ENCODE results near the gene BRPF1. TPM values are rescaled to one million over a fixed set of nuclear protein-coding genes. Genes with fewer than 3 reads are reported as not detected.
"Not testable (repeated sequence)": the region's sequence is repeated elsewhere in the genome, so short reads cannot be mapped to it uniquely, and the experiment has no call there.

BRPF1 gene
- polyA plus RNA-seq, 1 donor: 11.7 TPM

DNA sequence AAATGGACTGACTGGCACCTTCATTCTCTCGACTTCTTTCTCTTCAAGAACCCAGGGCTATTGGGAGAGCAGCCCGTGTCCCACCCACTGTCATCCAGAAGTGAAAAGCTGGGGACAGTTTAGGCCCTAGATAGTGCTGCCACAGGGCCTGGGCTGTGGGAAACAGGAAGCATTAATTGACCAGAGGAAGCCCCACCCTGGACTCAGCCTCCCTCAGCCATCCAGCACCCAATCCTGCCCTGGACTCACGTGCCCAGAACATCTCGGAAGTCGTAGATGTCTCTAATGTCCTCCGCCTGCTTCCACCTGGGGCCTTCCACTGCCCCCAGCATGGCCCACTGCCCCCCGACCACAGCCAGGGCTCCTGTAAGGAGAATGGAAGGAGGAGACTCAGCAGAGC, 35.9 kb downstream of the BRPF1 start:
- DNase-seq (ENCODE audit: low read depth): no peak

DNA sequence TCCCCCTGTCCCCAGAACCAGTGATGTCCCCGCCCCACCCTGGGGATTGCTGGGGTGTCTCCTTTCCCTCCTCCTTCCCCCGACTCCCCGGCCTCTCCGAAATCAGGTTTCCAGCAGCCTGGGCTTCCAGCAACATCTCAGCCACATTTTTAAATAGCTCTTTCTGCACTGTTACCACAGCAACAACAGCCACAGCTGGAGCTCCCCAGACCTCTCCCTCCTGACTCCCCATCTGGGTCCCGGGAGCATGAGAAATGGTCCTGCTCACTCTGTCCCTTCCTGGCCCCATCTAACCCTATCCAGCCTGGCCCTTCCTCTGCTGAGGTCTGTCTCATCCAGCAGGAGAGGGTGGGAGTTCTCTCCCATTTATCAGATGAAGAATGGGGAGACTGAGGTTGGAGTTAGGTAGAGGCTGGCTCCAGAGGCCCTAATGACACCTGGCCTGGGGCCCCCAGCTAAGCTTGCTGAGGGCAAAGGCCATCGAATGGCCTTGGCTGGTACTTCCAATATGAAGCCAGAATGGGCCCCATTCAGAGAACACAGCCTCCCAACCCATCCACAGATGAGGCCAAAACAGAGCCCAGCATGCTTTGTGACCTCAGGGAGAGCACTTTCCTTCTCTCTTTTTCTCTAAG, 36.7 kb downstream of the BRPF1 start:
- no peak for DNase-seq (ENCODE audit: low read depth)

DNA sequence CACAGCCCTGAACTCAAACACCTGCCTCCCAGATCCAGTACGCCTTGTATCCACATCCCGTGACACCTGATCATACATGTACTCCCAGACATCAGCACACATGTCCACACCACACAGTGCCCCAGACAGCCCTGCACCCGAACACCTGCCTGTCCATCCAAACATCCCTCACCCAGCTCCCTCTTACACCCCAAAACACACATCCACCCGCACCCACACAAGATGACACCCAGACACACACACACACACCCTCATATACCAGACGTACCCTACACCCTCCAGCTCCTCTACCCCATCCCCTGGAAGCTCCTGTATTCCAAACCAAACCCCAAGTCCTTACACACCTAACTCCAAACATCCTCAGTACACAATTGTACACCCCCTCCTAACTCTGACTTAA, 37.5 kb downstream of the BRPF1 start:
- no peak for DNase-seq (ENCODE audit: low read depth)

DNA sequence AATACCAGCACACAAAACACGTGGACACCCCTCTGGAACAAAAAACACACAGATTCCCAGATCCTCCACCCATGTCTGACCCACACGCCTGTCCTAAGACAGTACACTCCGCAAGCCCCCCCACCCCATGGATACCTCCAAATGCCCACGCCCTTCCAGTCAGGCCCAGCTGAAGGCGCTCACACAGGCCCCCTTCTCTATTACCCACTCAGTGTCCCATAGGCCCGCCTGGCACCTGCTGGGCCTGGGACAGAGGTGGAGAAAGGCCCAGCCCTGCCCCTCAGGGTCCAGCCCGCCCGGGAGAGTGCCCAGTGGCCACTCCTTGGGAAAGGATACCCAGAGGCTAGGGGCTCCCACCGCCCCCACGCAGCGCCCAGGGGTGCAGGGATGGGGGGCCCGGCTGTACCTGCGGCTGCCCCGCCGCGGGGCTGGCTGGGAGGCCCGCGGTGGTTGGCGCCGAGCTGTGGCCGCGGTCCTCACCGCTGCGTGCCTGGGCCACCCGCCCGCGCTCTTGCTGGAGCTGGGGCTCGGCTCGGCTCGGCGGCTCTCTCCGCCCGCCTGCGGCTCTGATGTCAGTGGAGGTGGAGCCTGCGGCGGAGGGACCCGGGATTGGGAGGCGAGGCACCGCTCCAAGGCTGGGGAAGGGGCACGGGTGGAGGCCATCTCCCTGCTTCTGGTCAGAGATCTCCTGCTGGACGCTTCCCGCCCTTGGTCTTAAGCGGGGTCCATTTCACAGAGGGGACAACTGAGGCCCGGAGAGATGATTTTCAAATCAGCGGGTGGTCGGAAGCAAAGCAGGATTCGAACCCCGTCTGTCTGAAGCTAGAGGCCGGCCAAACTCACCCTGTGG, 38.1 kb downstream of the BRPF1 start, which contains the start of gene CAMK1:
TSS of gene CAMK1 (minus strand) at position 522 of the 850 bp plus-strand sequence. CDS start 2,198 bp downstream, outside the sequence.
- peak; percentile 60 for DNase-seq (ENCODE audit: low read depth)

DNA sequence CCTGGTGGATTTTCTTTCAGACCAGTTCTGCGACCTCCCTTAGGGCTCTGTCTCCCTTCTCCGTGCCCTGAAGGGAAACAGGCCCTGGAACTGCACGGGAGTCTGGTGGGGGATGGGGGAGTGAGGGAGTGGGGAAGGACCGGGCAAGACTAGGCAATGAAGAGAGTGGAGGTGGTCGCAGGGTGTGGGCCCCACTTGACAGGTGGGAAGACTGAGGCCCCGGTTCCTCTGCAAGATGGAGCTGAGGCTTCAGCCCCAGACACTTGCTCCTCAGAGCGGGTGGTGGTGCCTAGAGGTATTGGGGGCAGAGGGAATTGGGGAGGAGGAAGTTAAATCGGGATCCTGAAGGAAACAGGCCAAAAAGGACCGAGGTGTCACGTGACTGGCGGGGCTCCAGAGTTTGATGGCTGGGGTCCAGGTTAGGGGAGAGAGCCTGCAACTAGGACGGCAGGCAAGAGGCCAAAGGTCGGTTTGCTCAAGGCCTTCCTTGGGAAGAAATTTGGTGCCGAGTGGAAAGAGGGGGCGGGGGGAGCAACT, 38.8 kb downstream of the BRPF1 start:
- peak; percentile 47 for DNase-seq (ENCODE audit: low read depth)

DNA sequence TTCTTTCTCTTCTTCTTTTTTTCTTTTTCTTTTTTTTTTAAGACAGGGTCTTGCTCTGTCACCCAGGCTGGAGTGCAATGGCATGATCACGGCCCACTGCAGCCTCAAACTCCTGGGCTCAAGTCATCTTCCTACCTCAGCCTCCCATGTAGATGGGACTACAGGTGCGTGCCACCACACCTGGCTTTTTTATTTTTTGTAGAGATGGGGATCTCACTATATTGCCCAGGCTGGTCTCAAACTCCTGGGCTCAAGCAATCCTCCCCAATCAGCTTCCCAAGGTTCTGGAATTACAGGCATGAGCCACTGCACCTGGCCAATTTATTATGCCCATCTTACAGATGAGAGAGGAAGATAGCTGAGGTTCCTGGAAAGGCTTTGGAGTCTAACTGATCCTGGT, 39.5 kb downstream of the BRPF1 start:
- not testable (repeated sequence) for DNase-seq (ENCODE audit: low read depth)

DNA sequence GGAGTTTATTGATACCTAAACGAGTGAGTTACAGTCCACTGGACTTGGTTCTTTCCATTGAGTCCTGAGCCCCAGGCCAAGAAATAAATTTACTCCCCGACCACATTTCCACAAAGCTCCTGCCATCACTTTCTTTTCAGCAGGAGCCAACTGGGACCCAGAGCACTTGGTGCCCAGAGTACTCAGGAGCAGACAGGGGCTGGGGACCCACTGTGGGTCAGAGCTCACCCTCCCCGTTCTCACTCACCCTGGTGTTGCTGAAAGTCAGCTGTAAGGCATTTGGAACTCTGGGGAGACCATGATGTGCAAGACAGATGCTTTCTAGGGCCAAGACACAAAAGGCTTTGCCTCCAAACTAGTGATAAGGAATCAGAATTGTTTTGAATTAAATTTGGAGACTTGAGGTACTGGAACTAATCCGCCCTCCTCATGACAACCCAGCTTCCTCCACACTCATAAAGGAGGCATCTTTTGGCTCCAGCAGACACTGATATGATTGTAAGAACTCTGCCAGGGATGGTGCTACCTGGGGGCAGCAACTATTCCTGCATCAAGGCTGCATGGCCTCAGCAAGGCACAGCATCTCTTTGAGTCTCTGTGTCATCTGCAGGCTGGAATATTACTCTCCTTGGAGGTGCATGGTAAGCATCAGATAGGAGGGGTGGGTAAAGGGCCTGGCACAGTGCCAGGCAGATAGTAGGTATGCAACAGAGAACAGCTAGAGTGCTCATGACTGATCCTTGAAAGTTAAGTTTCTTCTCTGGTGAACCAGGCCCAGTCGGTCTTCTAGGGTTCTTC, 45.6 kb downstream of the BRPF1 start:
- no peak for DNase-seq (ENCODE audit: low read depth)

DNA sequence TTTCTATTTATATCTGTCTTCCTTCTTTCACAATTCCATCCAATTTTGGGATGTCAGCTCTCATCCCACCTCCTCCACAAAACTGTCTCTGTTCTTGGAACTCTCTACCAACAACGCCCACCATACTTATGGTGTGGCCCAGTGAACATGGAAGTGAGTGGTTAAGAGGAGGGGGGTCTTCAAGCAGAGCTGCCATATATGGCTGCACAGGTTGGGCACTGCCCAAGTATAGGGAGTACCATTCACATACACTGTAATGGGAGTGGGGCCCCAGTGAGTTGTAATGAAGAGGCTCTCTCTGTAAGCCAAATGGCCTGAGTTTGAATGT, 46.1 kb downstream of the BRPF1 start:
- no peak for DNase-seq (ENCODE audit: low read depth)

DNA sequence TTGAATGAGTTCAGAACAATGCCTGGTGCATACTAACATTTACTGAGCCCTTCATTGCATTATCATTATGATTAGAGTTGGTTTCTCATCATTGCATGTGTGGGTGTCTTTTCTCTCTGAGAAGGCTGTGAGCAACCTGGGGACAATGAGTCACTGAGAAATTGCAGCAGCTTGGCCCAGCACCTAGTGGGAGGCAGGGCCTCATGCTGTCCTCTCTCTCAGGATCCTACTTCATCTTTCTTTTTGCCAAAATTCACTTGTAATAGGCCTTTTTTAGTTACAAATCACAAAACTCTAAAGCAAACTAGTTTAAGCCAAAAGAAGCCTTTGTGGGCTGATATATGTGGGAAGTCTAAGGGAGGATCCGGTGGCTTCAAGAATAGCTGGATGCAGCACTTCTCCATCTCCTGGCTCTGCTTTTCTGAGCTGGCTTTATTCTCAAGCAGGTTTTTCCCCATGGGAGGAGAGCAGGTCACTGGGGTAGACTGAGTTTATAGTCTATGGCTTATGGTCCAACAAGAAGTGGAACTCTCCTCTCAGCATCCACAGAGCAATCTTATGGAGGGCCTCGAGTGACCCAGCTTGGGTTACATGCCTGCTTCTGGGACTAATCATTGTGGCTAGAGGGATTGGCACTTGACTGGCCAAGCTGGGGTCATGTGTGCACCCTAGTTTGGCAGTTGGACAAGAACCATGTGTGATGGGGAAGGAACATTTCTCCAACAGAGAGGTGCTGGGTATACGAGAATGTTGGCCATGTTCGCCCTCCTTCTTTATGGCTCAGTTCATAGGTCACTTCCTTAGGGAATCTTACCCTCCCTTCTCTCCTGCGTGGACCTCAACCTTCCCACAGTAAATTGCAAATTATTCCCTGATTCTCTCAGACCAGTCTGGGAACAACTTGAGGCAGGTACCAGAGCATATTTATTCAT, 46.9 kb downstream of the BRPF1 start:
- DNase-seq (ENCODE audit: low read depth): no peak

DNA sequence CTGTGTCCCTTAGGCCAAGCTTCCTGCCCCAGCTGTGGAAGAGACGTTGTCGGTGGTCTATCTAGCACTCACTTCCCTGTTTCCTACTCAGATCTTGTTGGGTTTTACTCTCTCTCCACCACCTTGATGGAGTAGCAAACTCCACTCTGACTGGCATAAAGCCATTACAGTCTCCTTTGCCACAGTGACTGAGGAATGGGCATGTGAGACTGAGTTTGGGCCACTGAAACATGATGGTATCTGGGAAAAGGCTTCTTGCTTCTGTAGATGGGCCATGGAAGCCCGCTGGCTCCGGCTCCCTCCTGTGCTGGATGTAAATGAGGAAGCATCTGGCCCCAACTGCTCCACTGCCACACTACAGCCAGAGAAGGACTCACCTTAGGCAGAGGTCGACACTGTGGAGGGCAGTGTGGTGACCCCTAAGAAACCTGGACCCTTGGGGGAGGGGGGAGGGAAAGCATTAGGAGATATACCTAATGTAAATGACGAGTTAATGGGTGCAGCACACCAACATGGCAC, 47.6 kb downstream of the BRPF1 start:
- no peak for DNase-seq (ENCODE audit: low read depth)

DNA sequence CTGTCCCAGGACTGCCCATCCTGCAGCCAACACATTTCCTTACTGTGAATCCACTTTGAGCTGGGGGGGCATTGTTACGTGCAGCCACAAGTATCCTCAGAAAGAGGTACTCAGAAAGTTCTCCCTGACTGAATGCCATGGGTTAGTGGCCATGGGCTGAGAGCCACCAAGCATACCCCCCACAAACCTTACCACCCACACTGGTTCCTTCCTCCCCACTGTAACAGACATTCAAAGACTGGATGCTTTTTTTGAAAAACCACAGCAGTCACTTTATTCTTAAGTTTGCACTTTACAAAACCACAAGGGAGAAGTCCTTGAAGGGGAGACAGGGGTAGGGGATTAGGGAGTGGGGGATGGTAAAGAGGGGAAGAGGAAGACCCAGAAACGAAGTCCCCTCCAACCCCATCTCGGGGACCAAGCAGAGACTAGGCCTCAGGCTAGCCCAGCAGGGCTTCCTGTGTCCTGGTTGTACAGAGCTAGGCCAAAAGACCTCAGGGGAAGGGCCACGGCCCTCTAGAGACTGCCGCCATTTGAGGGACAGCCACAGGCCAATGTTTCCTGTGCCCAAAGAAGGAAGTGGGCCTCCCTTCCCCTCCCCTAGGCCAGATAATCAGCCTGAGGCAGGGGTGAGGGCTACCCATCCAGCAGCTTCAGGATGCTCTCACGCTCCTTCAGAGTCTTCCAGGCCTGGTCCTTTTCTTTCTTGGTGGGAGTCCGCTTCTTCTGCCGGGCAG, 48.4 kb downstream of the BRPF1 start:
- no peak for DNase-seq (ENCODE audit: low read depth)

DNA sequence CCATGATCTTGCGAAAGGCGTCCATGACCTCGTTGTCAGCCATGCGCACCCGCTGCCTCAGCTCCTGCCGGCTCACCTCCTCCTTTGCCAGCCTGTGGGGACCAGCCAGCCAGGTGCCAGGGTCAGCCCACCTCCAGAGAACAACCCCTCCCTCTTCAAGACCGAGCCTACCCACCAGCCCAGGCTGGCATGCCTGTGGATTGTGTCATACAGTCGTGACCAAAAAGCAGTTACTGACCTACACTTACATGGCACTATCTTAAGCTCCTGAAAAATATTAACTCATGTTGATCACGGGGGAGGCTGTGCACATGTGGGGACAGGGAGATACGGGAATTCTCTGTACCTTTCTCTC, 48.9 kb downstream of the BRPF1 start:
- DNase-seq (ENCODE audit: low read depth): no peak

DNA sequence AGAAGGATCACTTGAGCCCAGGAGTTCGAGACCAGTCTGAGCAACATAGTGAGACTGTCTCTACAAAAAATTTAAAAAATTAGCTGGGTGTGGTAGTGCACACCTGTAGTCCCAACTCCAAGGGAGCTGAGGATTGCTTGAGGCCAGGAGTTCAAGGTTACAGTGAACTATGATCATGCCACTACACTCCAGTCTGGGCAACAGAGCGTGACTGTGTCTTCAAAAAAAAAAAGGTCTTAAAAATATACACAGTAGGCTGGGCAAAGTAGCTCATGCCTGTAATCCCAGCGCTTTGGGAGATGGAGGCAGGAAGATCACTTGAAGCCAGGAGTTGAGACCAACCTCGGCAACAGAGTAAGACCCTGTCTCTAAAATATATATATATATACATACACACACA, 49.4 kb downstream of the BRPF1 start:
- DNase-seq (ENCODE audit: low read depth): no peak

DNA sequence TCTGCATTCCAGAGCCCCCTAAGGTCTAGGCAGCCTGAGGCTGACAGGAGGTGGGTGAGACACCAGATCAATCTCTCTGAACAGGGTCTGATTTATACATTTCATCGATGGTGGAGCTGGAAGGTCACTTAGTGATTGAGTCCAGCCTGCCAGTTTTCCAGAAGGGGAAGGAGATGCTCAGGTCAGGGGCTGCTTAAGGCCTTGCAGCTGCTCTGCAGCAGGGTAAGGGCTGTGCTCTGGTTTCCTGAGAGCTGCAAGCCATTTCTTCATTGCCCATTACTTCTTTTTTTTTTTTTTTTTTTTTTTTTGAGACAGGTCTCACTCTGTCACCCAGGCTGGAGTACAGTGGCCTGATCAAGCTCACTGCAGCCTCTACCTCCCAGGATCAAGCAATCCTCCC, 50.0 kb downstream of the BRPF1 start:
- DNase-seq (ENCODE audit: low read depth): no peak

DNA sequence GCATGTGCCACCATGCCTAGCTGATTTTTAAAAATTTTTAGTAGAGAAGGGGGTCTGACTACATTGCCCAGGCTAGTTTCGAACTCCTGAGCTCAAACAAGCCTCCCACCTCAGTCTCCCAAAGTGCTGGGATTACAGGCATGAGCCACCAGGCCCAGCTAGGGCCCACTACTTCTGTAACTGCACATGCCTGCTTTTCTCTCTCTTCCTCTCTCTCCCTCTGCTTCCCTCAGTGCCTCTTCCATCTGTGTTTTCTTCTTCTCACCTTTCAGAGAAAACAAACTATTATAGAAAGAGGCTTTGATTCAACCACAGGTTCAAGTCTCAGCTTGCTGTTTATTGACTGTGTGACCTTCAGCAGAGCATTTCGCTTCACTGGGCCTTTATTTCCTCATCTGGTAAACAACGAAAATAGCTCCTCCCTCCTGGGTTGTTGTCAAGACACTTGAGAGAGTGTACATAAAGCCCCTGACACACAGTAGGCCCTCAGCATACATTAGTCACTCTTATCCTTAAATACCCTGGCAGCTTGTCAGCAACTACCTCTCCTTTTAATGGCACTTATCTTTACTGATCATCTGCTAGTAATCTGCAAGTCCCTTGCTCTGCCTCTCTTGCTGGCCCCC, 50.6 kb downstream of the BRPF1 start:
- DNase-seq (ENCODE audit: low read depth): no peak

DNA sequence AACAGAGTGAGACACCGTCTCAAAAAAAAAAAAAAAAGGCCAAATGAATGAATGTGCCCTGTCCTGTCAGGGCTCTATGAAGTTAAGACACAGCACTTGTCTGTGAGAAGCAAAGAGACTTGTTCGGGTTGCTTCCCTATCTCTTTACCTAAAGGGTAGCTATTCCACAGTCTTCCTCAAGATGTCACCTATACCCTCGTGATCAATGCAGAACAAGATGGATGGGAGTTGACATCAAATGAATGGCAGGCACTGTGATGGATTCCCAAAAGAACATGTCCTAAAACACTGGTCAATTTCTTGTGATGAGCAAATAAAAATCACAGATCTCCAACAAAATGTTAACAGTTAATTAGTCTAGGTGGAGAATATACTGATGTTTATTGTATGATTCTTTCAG, 51.2 kb downstream of the BRPF1 start:
- no peak for DNase-seq (ENCODE audit: low read depth)

DNA sequence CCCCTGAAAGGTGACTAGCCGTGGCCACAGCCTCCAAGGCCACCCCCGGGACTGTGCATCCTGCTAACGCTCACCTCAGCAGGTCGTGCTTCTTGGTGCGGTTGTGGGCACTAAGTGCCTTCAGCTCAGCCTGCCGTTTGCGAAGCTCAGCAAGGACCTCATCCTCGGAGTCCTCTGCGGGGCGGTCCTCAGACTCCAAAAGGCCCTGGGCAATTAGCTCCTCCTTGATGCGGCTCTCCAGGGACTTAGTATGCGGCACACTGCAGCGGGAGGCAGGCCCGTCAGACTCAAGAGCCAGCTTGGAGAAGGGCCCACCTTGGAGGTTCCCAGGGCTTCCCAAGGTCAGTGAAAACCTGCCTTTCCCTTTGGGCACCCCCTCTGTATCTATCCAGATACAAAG, 52.4 kb downstream of the BRPF1 start:
- no peak for DNase-seq (ENCODE audit: low read depth)

DNA sequence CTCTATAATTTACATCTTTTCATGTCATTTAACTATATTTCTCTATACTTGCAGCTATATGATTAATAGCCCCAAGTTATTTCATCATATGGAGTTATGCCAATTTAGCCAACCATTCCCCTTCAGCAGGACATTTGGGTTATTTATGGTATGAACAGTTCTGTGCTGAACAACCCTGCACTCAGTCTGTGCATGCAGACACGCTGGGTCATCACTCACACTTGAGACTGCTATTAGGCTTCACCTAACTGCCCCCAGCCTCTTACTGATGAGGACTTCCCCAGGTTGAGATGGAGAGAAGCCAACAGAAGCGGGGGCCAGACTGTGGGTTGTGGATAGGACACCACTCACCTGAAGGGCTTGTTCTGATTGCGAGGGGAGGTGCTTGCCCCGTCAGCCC, 53.4 kb downstream of the BRPF1 start:
- no peak for DNase-seq (ENCODE audit: low read depth)

DNA sequence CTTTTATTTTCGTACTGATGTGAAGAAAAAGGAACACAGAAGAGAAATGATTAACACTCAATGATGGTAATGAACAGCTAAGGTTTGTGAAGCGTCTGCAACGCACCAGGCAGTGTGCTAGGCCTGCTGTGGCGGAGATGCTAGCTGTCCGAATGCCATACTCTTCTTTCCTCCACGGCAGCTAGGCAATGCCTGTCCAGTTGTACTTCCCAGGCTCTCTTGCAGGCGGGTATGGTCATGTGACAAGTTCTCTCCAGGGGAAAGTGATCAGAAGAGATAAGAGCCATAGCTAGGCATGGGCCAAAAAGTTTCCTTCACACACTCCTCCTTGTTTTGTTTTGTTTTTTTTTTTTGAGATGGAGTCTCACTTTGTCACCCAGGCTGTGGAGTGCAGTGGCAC, 54.1 kb downstream of the BRPF1 start:
- no peak for DNase-seq (ENCODE audit: low read depth)

DNA sequence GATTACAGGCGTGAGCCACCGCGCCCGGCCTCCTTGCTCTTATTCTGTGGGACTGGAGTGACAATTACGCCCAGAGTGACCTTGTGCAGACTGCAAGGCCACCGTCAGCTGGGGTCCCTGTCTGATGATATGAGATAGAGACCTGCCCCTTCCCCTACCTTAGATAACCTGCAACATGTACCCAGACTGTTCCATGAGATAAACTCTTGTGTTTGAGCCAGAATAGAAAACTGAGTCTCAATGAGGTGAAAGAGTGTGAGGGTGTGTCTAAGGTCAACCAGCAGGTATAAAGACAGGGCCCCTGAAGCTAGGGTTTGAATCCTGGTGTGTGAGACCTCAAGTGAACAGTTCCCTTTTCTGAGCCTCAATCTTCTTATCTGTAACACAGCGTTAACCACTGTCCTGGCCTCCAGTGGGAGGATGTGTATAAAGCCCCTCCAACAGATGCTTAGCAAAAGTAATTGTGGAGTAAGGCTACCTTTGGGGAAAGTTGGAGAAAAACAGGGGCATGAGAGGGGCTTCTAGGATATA, 54.7 kb downstream of the BRPF1 start:
- DNase-seq (ENCODE audit: low read depth): no peak

All from forelimb muscle (tissue), 1 donor.